NK-92 (cell line): ENCODE results near the gene SLC26A11.
"Not testable (repeated sequence)": the region's sequence is repeated elsewhere in the genome, so short reads cannot be mapped to it uniquely, and the experiment has no call there.

Experiments
- DNase-seq: peaks from one replicate; lab custom pipeline; 2025; ENCODE audit not compliant: unreplicated experiment; lab: John Stamatoyannopoulos, UW

SLC26A11 gene

GRCh38 chr17:80279895-80280294, 59.7 kb downstream of the SLC26A11 start:
- DNase-seq, result no peak

GRCh38 chr17:80281516-80281915, 61.3 kb downstream of the SLC26A11 start:
- DNase-seq, result no peak

GRCh38 chr17:80283116-80283852, 63.1 kb downstream of the SLC26A11 start:
- no peak for DNase-seq

GRCh38 chr17:80284631-80285030, 64.4 kb downstream of the SLC26A11 start:
- no peak for DNase-seq

GRCh38 chr17:80285237-80285920, 65.2 kb downstream of the SLC26A11 start:
- DNase-seq, result no peak

GRCh38 chr17:80286638-80286960, 66.4 kb downstream of the SLC26A11 start:
- no peak for DNase-seq

- no peak for DNase-seq
Measured at GRCh38 chr17:80287038-80287437, 66.8 kb downstream of the SLC26A11 start.

GRCh38 chr17:80287806-80288567, 67.8 kb downstream of the SLC26A11 start:
- no peak for DNase-seq

- no peak for DNase-seq
Measured at GRCh38 chr17:80289616-80290015, 69.4 kb downstream of the SLC26A11 start.

GRCh38 chr17:80290156-80290555, 69.9 kb downstream of the SLC26A11 start:
- DNase-seq, result no peak

- DNase-seq, result no peak
Measured at GRCh38 chr17:80291260-80291659, 71.0 kb downstream of the SLC26A11 start.

- no peak for DNase-seq
Measured at GRCh38 chr17:80291691-80292487, 71.7 kb downstream of the SLC26A11 start.

- DNase-seq, result no peak
Measured at GRCh38 chr17:80292521-80292971, 72.3 kb downstream of the SLC26A11 start.

- DNase-seq, result no peak
Measured at GRCh38 chr17:80294210-80294609, 74.0 kb downstream of the SLC26A11 start.

- no peak for DNase-seq
Measured at GRCh38 chr17:80294653-80295052, 74.4 kb downstream of the SLC26A11 start.

GRCh38 chr17:80295146-80295545, 74.9 kb downstream of the SLC26A11 start:
- no peak for DNase-seq

GRCh38 chr17:80295559-80295958, 75.3 kb downstream of the SLC26A11 start:
- DNase-seq, result no peak

- no peak for DNase-seq
Measured at GRCh38 chr17:80296221-80296620, 76.0 kb downstream of the SLC26A11 start.

GRCh38 chr17:80297996-80298560, 77.9 kb downstream of the SLC26A11 start:
- no peak for DNase-seq

- not testable (repeated sequence) for DNase-seq
Measured at GRCh38 chr17:80299350-80300100, 79.3 kb downstream of the SLC26A11 start.
